Activated CD8-positive, alpha-beta memory T cell treated with anti-CD3 and anti-CD28 coated beads, Interleukin-2, amount 50 U/mL, for 48 hours (primary cell): Measurements from ENCODE around the gene CNNM1.

Source experiments
- DNase-seq: peaks from one replicate; pipeline ENCODE4 v3.0.0-alpha.2; 2020

Gene CNNM1

GRCh38 chr10:99339077-99339476 lies 9.9 kb downstream of the CNNM1 start:
- no peak for DNase-seq

GRCh38 chr10:99339563-99340047 lies 10.4 kb downstream of the CNNM1 start:
- DNase-seq: no peak

GRCh38 chr10:99340650-99341049 lies 11.5 kb downstream of the CNNM1 start:
- DNase-seq: no peak

- DNase-seq: no peak
Measured at GRCh38 chr10:99341248-99341647, 12.1 kb downstream of the CNNM1 start.

- no peak for DNase-seq
Measured at GRCh38 chr10:99341860-99342490, 12.8 kb downstream of the CNNM1 start.

- DNase-seq: no peak
Measured at GRCh38 chr10:99343262-99343661, 14.1 kb downstream of the CNNM1 start.

GRCh38 chr10:99344715-99345114 lies 15.6 kb downstream of the CNNM1 start:
- no peak for DNase-seq

GRCh38 chr10:99345350-99345749 lies 16.2 kb downstream of the CNNM1 start:
- DNase-seq: no peak

GRCh38 chr10:99346247-99346646 lies 17.1 kb downstream of the CNNM1 start:
- DNase-seq: no peak

- DNase-seq: no peak
Measured at GRCh38 chr10:99347672-99348071, 18.5 kb downstream of the CNNM1 start.

GRCh38 chr10:99353182-99353581 lies 24.0 kb downstream of the CNNM1 start:
- DNase-seq: no peak

GRCh38 chr10:99357691-99358090 lies 28.5 kb downstream of the CNNM1 start:
- DNase-seq: no peak

GRCh38 chr10:99358101-99358500 lies 28.9 kb downstream of the CNNM1 start:
- no peak for DNase-seq

GRCh38 chr10:99360934-99361333 lies 31.8 kb downstream of the CNNM1 start:
- DNase-seq: no peak

- no peak for DNase-seq
Measured at GRCh38 chr10:99364125-99364524, 35.0 kb downstream of the CNNM1 start.

- DNase-seq: no peak
Measured at GRCh38 chr10:99365311-99365710, 36.2 kb downstream of the CNNM1 start.

GRCh38 chr10:99365736-99366135 lies 36.6 kb downstream of the CNNM1 start:
- no peak for DNase-seq

- DNase-seq: no peak
Measured at GRCh38 chr10:99366666-99367065, 37.5 kb downstream of the CNNM1 start.

GRCh38 chr10:99368646-99369045 lies 39.5 kb downstream of the CNNM1 start:
- DNase-seq: no peak

- DNase-seq: no peak
Measured at GRCh38 chr10:99369126-99369525, 40.0 kb downstream of the CNNM1 start.

- DNase-seq: no peak
Measured at GRCh38 chr10:99369551-99369950, 40.4 kb downstream of the CNNM1 start.

GRCh38 chr10:99370993-99371392 lies 41.8 kb downstream of the CNNM1 start:
- DNase-seq: no peak

- no peak for DNase-seq
Measured at GRCh38 chr10:99372546-99373271, 43.6 kb downstream of the CNNM1 start.

GRCh38 chr10:99374526-99374925 lies 45.4 kb downstream of the CNNM1 start:
- DNase-seq: no peak

- DNase-seq: no peak
Measured at GRCh38 chr10:99374972-99375371, 45.8 kb downstream of the CNNM1 start.
